WTC11 (cell line): ENCODE results near the gene KPNB1. TPM values are rescaled to one million over a fixed set of nuclear protein-coding genes. Genes with fewer than 3 reads are reported as not detected.

Experiments
- ATAC-seq: fragments of 200-7000 bp; cut with Tn5 transposase; 2 replicates; pipeline ENCODE4 v1.10.0; 2021; ENCODE audit warnings: mild to moderate bottlenecking, moderate library complexity
- CTCF ChIA-PET: fragments of 300-600 bp; sonication (Branson Sonifier 250); formaldehyde crosslinking; loops from one replicate; lab custom pipeline; 2021; ENCODE audit warnings: antibody characterized with exemption; lab: Charles Lee
- POLR2A ChIA-PET: fragments of 350-600 bp; sonication (Branson Sonifier 250); formaldehyde crosslinking; loops from one replicate; lab custom pipeline; 2021; ENCODE audit warnings: antibody characterized with exemption; lab: Charles Lee
- DNase-seq: peaks from one replicate; pipeline ENCODE4 v3.0.0; 2021; ENCODE audit warnings: low spot score
- H3K27ac Mint-ChIP-seq: 2 replicates; pipeline ENCODE4 v1.8.0; 2021; ENCODE audit warnings: mixed read lengths
- H3K27me3 Mint-ChIP-seq: 2 replicates; pipeline ENCODE4 v1.8.0; 2021; ENCODE audit warnings: low read depth, mild to moderate bottlenecking, moderate library complexity, mixed read lengths
- H3K36me3 Mint-ChIP-seq: 2 replicates; pipeline ENCODE4 v1.8.0; 2021; ENCODE audit warnings: mixed read lengths
- H3K4me1 Mint-ChIP-seq: 2 replicates; pipeline ENCODE4 v1.8.0; 2022; ENCODE audit warnings: mixed read lengths
- H3K4me3 Mint-ChIP-seq: 2 replicates; pipeline ENCODE4 v1.8.0; 2021; ENCODE audit warnings: mild to moderate bottlenecking, moderate library complexity, mixed read lengths
- H3K9me3 Mint-ChIP-seq: 2 replicates; pipeline ENCODE4 v1.8.0; 2021; ENCODE audit warnings: mixed read lengths
- CREB1 ChIP-seq: sonication (generic); formaldehyde crosslinking; IDR thresholded peaks from 2 replicates; pipeline ENCODE4 v1.8.0; 2023; ENCODE audit warnings: mild to moderate bottlenecking, missing genetic modification reagents
- ELF4 ChIP-seq: sonication (generic); formaldehyde crosslinking; IDR thresholded peaks from 2 replicates; pipeline ENCODE4 v1.8.1; 2022; ENCODE audit warnings: low read depth, mild to moderate bottlenecking, moderate library complexity, missing genetic modification reagents
- EMX1 ChIP-seq: fragments of 250-450 bp; sonication (Bioruptor Pico); IDR thresholded peaks from 2 replicates; pipeline ENCODE4 v1.8.0; 2021; ENCODE audit warnings: mild to moderate bottlenecking
- ESRRA ChIP-seq: sonication (generic); formaldehyde crosslinking; IDR thresholded peaks from 2 replicates; pipeline ENCODE4 v1.8.1; 2022; ENCODE audit warnings: mild to moderate bottlenecking, missing genetic modification reagents, borderline replicate concordance
- GABPB1 ChIP-seq: sonication (generic); formaldehyde crosslinking; IDR thresholded peaks from 2 replicates; pipeline ENCODE4 v1.8.1; 2023; ENCODE audit warnings: mild to moderate bottlenecking, missing genetic modification reagents
- JUN ChIP-seq: sonication (generic); formaldehyde crosslinking; IDR thresholded peaks from 2 replicates; pipeline ENCODE4 v1.8.0; 2023; ENCODE audit warnings: mild to moderate bottlenecking, missing genetic modification reagents
- MXD4 ChIP-seq: fragments of 250-450 bp; sonication (Bioruptor Pico); IDR thresholded peaks from 2 replicates; pipeline ENCODE4 v1.8.0; 2021; ENCODE audit warnings: mild to moderate bottlenecking, moderate library complexity, borderline replicate concordance
- MYBL2 ChIP-seq: sonication (generic); formaldehyde crosslinking; IDR thresholded peaks from 2 replicates; pipeline ENCODE4 v1.8.1; 2023; ENCODE audit warnings: mild to moderate bottlenecking, moderate library complexity, missing genetic modification reagents
- NFYB ChIP-seq: sonication (generic); formaldehyde crosslinking; conservative IDR thresholded peaks from 2 replicates; pipeline ENCODE4 v1.8.0; 2022; ENCODE audit warnings: low read depth, missing genetic modification reagents
- NR2C2 ChIP-seq: sonication (generic); formaldehyde crosslinking; IDR thresholded peaks from 2 replicates; pipeline ENCODE4 v1.8.0; 2022; ENCODE audit warnings: mild to moderate bottlenecking, missing genetic modification reagents
- OVOL2 ChIP-seq: fragments of 250-450 bp; sonication (Bioruptor Pico); IDR thresholded peaks from 2 replicates; pipeline ENCODE4 v1.9.0; 2021; ENCODE audit warnings: mild to moderate bottlenecking, borderline replicate concordance
- SMAD3 ChIP-seq: sonication (generic); formaldehyde crosslinking; IDR thresholded peaks from 2 replicates; pipeline ENCODE4 v1.8.0; 2022; ENCODE audit warnings: missing genetic modification reagents, mild to moderate bottlenecking, borderline replicate concordance
- SMAD4 ChIP-seq: sonication (generic); formaldehyde crosslinking; IDR thresholded peaks from 2 replicates; pipeline ENCODE4 v1.8.0; 2022; ENCODE audit warnings: mild to moderate bottlenecking, missing genetic modification reagents
- SP1 ChIP-seq: sonication (generic); formaldehyde crosslinking; conservative IDR thresholded peaks from 2 replicates; pipeline ENCODE4 v1.8.1; 2022; ENCODE audit warnings: missing genetic modification reagents
- TEAD4 ChIP-seq: sonication (generic); formaldehyde crosslinking; IDR thresholded peaks from 2 replicates; pipeline ENCODE4 v1.8.0; 2022; ENCODE audit warnings: mild to moderate bottlenecking, missing genetic modification reagents
- ZNF138 ChIP-seq: sonication (generic); formaldehyde crosslinking; conservative IDR thresholded peaks from 2 replicates; pipeline ENCODE4 v1.8.1; 2022; ENCODE audit warnings: mild to moderate bottlenecking, moderate library complexity, missing genetic modification reagents
- ZNF396 ChIP-seq: fragments of 250-450 bp; sonication (Bioruptor Pico); IDR thresholded peaks from 2 replicates; pipeline ENCODE4 v1.8.0; 2021; ENCODE audit warnings: mild to moderate bottlenecking, moderate library complexity, borderline replicate concordance
- ZNF416 ChIP-seq: fragments of 250-450 bp; sonication (Bioruptor Pico); IDR thresholded peaks from 2 replicates; pipeline ENCODE4 v1.9.0; 2021; ENCODE audit warnings: mild to moderate bottlenecking, inconsistent platforms
- ZNF671 ChIP-seq: fragments of 250-450 bp; sonication (Bioruptor Pico); IDR thresholded peaks from 2 replicates; pipeline ENCODE4 v1.8.0; 2021; ENCODE audit warnings: mild to moderate bottlenecking
- total RNA-seq: library from RNA; stranded (reverse); gene quantifications from 3 replicates; pipeline ENCODE4 v1.2.3, GENCODE V29; 2021
- TF ChIP-seq, protein P1 (sequence below): fragments of 200-600 bp; IDR thresholded peaks from 2 replicates; pipeline ENCODE4 v1.8.0; 2022; ENCODE audit warnings: antibody characterized with exemption
- TF ChIP-seq, protein P2 (sequence below): sonication (generic); formaldehyde crosslinking; IDR thresholded peaks from 2 replicates; pipeline ENCODE4 v1.8.1; 2022; ENCODE audit warnings: low read depth, missing genetic modification reagents, borderline replicate concordance
- TF ChIP-seq, protein P3 (sequence below): sonication (generic); formaldehyde crosslinking; IDR thresholded peaks from 2 replicates; pipeline ENCODE4 v1.8.0; 2022; ENCODE audit warnings: mild to moderate bottlenecking, missing genetic modification reagents
- TF ChIP-seq, protein P4 (sequence below): sonication (generic); formaldehyde crosslinking; IDR thresholded peaks from 2 replicates; pipeline ENCODE4 v1.8.1; 2023; ENCODE audit warnings: mild to moderate bottlenecking, missing genetic modification reagents, moderate library complexity
- TF ChIP-seq, protein P5 (sequence below): sonication (generic); formaldehyde crosslinking; IDR thresholded peaks from 2 replicates; pipeline ENCODE4 v1.8.0; 2022; ENCODE audit warnings: mild to moderate bottlenecking, missing genetic modification reagents

The KPNB1 gene
- total RNA-seq, 1 experiment from 2014 or later, result 506 TPM

DNA sequence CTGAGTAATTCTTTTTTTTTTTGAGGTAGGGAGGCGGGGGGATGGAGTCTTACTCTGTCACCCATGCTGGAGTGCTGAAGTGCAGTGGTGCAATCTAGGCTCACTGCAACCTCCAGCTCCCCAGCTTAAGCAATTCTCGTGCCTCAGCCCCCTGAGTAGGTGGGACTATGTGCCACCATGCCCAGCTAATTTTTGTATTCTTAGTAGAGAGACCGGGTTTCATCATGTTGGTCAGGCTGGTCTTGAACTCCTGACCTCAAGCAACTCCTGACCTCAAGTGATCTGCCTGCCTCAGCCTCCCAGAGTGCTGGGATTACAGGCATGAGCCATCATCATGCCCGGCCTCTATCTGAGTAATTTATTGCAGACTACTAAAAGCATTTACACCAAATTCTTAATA lies 19.4 kb downstream of the KPNB1 start:
- no peak for DNase-seq
- H3K4me3 Mint-ChIP-seq, result no peak overlapping the region
- ATAC-seq, result no peak
- peaks cover 92% of the 10 kb centered on the region for H3K36me3 Mint-ChIP-seq
- TF ChIP-seq ZNF138 (CRISPR knock-in tag) (no peak), NFYB (CRISPR knock-in tag) (no peak), EMX1 (CRISPR knock-in tag) (no peak), SMAD4 (CRISPR knock-in tag) (no peak), MXD4 (no peak), TEAD4 (CRISPR knock-in tag) (no peak), MYBL2 (no peak)
- TF ChIP-seq, protein P1, sequence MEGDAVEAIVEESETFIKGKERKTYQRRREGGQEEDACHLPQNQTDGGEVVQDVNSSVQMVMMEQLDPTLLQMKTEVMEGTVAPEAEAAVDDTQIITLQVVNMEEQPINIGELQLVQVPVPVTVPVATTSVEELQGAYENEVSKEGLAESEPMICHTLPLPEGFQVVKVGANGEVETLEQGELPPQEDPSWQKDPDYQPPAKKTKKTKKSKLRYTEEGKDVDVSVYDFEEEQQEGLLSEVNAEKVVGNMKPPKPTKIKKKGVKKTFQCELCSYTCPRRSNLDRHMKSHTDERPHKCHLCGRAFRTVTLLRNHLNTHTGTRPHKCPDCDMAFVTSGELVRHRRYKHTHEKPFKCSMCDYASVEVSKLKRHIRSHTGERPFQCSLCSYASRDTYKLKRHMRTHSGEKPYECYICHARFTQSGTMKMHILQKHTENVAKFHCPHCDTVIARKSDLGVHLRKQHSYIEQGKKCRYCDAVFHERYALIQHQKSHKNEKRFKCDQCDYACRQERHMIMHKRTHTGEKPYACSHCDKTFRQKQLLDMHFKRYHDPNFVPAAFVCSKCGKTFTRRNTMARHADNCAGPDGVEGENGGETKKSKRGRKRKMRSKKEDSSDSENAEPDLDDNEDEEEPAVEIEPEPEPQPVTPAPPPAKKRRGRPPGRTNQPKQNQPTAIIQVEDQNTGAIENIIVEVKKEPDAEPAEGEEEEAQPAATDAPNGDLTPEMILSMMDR, result no peak
- TF ChIP-seq, protein P2, sequence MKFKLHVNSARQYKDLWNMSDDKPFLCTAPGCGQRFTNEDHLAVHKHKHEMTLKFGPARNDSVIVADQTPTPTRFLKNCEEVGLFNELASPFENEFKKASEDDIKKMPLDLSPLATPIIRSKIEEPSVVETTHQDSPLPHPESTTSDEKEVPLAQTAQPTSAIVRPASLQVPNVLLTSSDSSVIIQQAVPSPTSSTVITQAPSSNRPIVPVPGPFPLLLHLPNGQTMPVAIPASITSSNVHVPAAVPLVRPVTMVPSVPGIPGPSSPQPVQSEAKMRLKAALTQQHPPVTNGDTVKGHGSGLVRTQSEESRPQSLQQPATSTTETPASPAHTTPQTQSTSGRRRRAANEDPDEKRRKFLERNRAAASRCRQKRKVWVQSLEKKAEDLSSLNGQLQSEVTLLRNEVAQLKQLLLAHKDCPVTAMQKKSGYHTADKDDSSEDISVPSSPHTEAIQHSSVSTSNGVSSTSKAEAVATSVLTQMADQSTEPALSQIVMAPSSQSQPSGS (CRISPR knock-in tag), result no peak
- TF ChIP-seq, protein P3, sequence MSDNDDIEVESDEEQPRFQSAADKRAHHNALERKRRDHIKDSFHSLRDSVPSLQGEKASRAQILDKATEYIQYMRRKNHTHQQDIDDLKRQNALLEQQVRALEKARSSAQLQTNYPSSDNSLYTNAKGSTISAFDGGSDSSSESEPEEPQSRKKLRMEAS (CRISPR knock-in tag), result no peak
- TF ChIP-seq, protein P4, sequence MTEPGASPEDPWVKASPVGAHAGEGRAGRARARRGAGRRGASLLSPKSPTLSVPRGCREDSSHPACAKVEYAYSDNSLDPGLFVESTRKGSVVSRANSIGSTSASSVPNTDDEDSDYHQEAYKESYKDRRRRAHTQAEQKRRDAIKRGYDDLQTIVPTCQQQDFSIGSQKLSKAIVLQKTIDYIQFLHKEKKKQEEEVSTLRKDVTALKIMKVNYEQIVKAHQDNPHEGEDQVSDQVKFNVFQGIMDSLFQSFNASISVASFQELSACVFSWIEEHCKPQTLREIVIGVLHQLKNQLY (CRISPR knock-in tag), result no peak
- TF ChIP-seq, all 79 proteins: peak for 0
- CTCF ChIA-PET, result no interaction called here
- Mint-ChIP-seq H3K27me3 (no peaks in the 10 kb centered on the region), H3K9me3 (no peaks in the 10 kb centered on the region), H3K27ac (no peak overlapping the region), H3K4me1 (peaks cover 13% of the 10 kb centered on the region)
- POLR2A ChIA-PET, result no interaction called here

DNA sequence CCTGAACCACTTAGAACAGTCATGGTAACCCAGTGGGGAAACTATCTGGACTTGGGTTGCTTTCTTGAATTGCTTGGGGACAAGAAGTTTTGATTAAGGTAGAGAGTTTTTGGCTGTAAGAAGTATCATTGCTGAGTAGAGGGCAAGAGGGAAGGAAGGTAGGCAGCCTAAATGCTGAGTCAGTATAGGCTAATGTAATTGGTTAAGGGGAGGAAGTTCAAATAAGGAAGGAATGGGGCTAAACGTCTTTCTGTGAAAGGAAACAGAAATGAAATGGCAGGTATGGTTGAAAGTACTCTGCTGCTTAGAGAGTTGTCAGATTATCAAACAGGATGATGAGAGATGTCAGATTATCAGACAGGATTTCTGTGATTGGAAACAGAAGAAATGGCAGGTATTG lies 20.3 kb downstream of the KPNB1 start:
- H3K9me3 Mint-ChIP-seq, result no peaks in the 10 kb centered on the region
- H3K27me3 Mint-ChIP-seq, result no peaks in the 10 kb centered on the region
- POLR2A ChIA-PET, result no interaction called here
- no peak for ATAC-seq
- TF ChIP-seq JUN (CRISPR knock-in tag) (no peak), OVOL2 (CRISPR knock-in tag) (no peak), ZNF416 (no peak), ESRRA (no peak), NR2C2 (CRISPR knock-in tag) (no peak), ZNF396 (no peak), ELF4 (CRISPR knock-in tag) (no peak), CREB1 (CRISPR knock-in tag) (no peak), ZNF671 (CRISPR knock-in tag) (no peak), GABPB1 (CRISPR knock-in tag) (no peak), SMAD3 (CRISPR knock-in tag) (no peak), SP1 (CRISPR knock-in tag) (no peak), TEAD4 (CRISPR knock-in tag) (no peak), ZNF138 (CRISPR knock-in tag) (no peak)
- TF ChIP-seq, protein P5, sequence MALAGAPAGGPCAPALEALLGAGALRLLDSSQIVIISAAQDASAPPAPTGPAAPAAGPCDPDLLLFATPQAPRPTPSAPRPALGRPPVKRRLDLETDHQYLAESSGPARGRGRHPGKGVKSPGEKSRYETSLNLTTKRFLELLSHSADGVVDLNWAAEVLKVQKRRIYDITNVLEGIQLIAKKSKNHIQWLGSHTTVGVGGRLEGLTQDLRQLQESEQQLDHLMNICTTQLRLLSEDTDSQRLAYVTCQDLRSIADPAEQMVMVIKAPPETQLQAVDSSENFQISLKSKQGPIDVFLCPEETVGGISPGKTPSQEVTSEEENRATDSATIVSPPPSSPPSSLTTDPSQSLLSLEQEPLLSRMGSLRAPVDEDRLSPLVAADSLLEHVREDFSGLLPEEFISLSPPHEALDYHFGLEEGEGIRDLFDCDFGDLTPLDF (CRISPR knock-in tag), result no peak
- TF ChIP-seq, protein P2 (CRISPR knock-in tag), result no peak
- TF ChIP-seq, protein P4 (CRISPR knock-in tag), result no peak
- TF ChIP-seq, all 79 proteins: peak for 0
- no peak for DNase-seq
- peak overlapping the region; percentile 19; the same call in 1 of the 2 replicates for H3K27ac Mint-ChIP-seq
- CTCF ChIA-PET, result no interaction called here
- H3K4me3 Mint-ChIP-seq, result no peak overlapping the region
- peaks cover 4% of the 10 kb centered on the region for H3K4me1 Mint-ChIP-seq
- peaks cover 92% of the 10 kb centered on the region for H3K36me3 Mint-ChIP-seq
